GM12873 (cell line): ENCODE measurements around the gene CCND2.

Experiments
- CTCF ChIP-seq: IDR thresholded peaks from 2 replicates; pipeline ENCODE4 v1.5.1; 2012; ENCODE audit warnings: low read depth, mild to moderate bottlenecking, moderate library complexity, low read length, control low read depth; ENCODE audit not compliant: insufficient read depth; ENCODE audit errors: missing control alignments

The CCND2 gene

DNA sequence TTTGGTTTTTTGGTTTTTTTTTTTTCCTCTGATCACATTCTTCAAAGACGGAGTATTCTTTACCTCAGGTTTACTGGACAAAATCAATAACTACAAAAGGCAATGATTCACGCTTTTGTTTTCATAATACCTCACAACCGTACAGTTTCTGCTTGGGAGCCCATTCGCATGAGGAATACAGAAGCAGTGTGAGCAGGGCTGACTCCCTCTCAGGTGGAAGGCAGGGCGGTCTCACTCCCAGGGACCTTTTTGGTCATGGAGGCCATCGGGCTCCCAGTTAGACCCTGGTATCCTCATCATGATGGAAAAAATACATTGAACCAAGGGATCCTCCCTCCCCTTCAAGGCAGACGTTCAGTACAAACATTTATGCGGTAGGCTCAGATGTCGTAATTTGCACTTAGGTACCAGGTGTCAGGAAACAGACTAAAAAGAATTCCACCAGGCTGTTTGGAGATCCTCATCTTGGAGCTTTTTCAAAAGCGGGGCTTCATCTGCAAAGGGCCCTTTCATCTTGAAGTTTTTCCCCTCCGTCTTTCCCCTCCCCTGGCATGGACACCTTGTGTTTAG lies 28.5 kb downstream of the CCND2 start:
- TF ChIP-seq CTCF: no peak

DNA sequence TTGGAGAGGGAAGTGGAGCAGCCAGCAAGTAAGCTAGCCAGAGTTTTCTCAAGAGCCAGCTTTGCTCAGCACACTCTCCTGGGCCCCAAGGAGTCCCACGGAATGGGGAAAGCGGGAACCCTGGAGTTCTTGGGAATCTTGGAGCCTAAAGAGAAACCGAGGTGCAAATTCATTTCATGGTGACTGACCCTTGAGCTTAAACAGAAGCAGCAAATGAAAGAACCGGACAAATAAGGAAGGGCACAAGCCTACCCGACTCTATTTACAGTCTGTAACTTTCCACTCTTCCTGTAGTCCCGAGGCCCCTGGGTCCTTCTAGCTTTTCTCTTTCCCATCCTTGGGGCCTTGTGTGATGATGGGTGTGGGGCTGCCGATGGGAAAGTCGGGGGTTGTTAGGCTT lies 29.3 kb downstream of the CCND2 start:
- TF ChIP-seq CTCF: no peak

GRCh38 chr12:4303750-4304149 lies 30.2 kb downstream of the CCND2 start:
- TF ChIP-seq CTCF: no peak

- TF ChIP-seq CTCF: peak; percentile 55
Measured at GRCh38 chr12:4307593-4308333, 34.2 kb downstream of the CCND2 start.

- TF ChIP-seq CTCF: no peak
Measured at GRCh38 chr12:4308334-4308950, 34.9 kb downstream of the CCND2 start.

- TF ChIP-seq CTCF: no peak
Measured at GRCh38 chr12:4311776-4312175, 38.2 kb downstream of the CCND2 start.

DNA sequence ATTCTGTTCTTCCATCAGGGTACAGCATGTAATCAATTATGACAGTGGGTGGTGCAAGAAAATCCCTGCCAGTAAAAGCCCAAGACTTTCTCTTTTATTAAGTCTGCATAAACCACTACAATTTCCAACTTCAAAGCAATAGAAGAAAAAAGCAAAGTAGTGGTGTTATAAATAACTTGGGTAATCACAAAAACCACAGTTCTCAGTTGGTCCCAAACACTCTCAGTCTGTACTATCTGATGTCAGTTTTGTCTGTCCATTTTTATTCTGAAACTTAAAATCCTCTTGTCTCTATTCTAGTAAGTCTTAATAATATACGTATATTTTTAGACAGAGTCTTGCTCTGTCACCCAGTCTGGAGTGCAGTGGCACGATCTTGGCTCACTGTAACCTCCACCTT lies 38.7 kb downstream of the CCND2 start:
- TF ChIP-seq CTCF: no peak
